ENCODE measurements around the gene MISP. TPM values are rescaled to one million over a fixed set of nuclear protein-coding genes. Genes with fewer than 3 reads are reported as not detected.
A peak's percentile ranks its signal among the peaks of the same experiment; 100 is the strongest.

Gene MISP
- total and polyA plus RNA-seq, 2 of the 13 experiments (the other 11 are each of a cell fraction or from before 2014, with no cell fraction given), result 0.67 to 1.3 TPM

DNA sequence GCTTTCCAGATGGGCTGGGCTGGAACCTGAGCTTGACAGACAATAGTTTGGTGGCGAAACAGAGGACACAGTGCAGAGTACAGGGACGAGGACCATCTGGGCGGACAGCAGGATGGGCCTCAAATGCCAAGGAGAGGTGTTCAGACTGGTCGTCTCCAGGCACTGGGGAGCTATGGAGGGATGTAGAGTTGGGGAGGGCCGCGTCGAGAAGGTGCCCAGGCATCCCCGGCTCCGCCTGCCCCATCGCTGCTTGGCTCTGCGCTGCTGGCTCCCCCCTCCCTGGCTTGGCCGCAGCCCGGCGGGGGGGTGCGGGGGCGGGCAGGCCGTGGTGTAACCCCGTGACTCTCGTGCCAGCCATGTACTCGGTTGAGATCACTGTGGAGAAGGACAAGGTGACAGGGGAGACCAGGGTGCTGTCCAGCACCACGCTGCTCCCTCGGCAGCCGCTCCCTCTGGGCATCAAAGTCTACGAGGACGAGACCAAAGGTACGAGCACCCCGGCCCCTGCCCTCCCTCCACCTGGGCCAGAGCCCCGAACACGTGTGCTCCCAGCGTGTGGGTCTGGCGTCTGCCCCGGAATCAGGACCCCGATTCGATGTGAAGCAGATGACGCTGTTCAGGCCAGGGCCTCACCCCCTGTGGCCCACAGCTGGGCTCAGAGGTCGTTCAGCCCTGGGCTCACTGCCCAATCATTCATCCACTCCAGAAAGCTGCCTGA lies 10.8 kb upstream of the MISP start (continued):
- TF ChIP-seq, protein P1, sequence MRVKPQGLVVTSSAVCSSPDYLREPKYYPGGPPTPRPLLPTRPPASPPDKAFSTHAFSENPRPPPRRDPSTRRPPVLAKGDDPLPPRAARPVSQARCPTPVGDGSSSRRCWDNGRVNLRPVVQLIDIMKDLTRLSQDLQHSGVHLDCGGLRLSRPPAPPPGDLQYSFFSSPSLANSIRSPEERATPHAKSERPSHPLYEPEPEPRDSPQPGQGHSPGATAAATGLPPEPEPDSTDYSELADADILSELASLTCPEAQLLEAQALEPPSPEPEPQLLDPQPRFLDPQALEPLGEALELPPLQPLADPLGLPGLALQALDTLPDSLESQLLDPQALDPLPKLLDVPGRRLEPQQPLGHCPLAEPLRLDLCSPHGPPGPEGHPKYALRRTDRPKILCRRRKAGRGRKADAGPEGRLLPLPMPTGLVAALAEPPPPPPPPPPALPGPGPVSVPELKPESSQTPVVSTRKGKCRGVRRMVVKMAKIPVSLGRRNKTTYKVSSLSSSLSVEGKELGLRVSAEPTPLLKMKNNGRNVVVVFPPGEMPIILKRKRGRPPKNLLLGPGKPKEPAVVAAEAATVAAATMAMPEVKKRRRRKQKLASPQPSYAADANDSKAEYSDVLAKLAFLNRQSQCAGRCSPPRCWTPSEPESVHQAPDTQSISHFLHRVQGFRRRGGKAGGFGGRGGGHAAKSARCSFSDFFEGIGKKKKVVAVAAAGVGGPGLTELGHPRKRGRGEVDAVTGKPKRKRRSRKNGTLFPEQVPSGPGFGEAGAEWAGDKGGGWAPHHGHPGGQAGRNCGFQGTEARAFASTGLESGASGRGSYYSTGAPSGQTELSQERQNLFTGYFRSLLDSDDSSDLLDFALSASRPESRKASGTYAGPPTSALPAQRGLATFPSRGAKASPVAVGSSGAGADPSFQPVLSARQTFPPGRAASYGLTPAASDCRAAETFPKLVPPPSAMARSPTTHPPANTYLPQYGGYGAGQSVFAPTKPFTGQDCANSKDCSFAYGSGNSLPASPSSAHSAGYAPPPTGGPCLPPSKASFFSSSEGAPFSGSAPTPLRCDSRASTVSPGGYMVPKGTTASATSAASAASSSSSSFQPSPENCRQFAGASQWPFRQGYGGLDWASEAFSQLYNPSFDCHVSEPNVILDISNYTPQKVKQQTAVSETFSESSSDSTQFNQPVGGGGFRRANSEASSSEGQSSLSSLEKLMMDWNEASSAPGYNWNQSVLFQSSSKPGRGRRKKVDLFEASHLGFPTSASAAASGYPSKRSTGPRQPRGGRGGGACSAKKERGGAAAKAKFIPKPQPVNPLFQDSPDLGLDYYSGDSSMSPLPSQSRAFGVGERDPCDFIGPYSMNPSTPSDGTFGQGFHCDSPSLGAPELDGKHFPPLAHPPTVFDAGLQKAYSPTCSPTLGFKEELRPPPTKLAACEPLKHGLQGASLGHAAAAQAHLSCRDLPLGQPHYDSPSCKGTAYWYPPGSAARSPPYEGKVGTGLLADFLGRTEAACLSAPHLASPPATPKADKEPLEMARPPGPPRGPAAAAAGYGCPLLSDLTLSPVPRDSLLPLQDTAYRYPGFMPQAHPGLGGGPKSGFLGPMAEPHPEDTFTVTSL (CRISPR knock-in tag; IDR thresholded peaks at IDR 0.05; ENCODE audit: borderline replicate concordance), result peak; percentile 36; the same call in 1 of the 2 replicates
- TF ChIP-seq NPAS2 (CRISPR knock-in tag; IDR thresholded peaks at IDR 0.05; ENCODE audit: borderline replicate concordance) (peak; percentile 95), CREM (IDR thresholded peaks at IDR 0.05) (peak; percentile 33; the same call in 1 of the 2 replicates), CREM (CRISPR knock-in tag; IDR thresholded peaks at IDR 0.05) (no peak), ATAD3A (CRISPR knock-in tag; IDR thresholded peaks at IDR 0.05) (no peak), ZNF773 (CRISPR knock-in tag; IDR thresholded peaks at IDR 0.05; ENCODE audit: borderline replicate concordance) (peak; percentile 85; the same call in 1 of the 2 replicates), ZNF589 (CRISPR knock-in tag; conservative IDR thresholded peaks at IDR 0.05) (peak; percentile 84; the same call in 1 of the 2 replicates), SRY (CRISPR knock-in tag; IDR thresholded peaks at IDR 0.05) (no peak; the same call in none of the 2 replicates), ZNF883 (CRISPR knock-in tag; IDR thresholded peaks at IDR 0.05; ENCODE audit: not compliant biosample characterization) (peak; percentile 95), ZNF121 (CRISPR knock-in tag; IDR thresholded peaks at IDR 0.05) (peak; percentile 42; the same call in 1 of the 2 replicates), KDM5A (IDR thresholded peaks at IDR 0.05; ENCODE audit: borderline replicate concordance, low read length) (no peak), ZNF709 (CRISPR knock-in tag; IDR thresholded peaks at IDR 0.05) (peak; percentile 74)
- TF ChIP-seq, protein P2, sequence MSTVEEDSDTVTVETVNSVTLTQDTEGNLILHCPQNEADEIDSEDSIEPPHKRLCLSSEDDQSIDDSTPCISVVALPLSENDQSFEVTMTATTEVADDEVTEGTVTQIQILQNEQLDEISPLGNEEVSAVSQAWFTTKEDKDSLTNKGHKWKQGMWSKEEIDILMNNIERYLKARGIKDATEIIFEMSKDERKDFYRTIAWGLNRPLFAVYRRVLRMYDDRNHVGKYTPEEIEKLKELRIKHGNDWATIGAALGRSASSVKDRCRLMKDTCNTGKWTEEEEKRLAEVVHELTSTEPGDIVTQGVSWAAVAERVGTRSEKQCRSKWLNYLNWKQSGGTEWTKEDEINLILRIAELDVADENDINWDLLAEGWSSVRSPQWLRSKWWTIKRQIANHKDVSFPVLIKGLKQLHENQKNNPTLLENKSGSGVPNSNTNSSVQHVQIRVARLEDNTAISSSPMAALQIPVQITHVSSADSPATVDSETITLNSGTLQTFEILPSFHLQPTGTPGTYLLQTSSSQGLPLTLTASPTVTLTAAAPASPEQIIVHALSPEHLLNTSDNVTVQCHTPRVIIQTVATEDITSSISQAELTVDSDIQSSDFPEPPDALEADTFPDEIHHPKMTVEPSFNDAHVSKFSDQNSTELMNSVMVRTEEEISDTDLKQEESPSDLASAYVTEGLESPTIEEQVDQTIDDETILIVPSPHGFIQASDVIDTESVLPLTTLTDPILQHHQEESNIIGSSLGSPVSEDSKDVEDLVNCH (CRISPR knock-in tag; IDR thresholded peaks at IDR 0.05), result 0 out of 2 replicates have a peak, but pooled peaks have one; percentile 49
- TF ChIP-seq, protein P3, sequence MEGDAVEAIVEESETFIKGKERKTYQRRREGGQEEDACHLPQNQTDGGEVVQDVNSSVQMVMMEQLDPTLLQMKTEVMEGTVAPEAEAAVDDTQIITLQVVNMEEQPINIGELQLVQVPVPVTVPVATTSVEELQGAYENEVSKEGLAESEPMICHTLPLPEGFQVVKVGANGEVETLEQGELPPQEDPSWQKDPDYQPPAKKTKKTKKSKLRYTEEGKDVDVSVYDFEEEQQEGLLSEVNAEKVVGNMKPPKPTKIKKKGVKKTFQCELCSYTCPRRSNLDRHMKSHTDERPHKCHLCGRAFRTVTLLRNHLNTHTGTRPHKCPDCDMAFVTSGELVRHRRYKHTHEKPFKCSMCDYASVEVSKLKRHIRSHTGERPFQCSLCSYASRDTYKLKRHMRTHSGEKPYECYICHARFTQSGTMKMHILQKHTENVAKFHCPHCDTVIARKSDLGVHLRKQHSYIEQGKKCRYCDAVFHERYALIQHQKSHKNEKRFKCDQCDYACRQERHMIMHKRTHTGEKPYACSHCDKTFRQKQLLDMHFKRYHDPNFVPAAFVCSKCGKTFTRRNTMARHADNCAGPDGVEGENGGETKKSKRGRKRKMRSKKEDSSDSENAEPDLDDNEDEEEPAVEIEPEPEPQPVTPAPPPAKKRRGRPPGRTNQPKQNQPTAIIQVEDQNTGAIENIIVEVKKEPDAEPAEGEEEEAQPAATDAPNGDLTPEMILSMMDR (CRISPR knock-in tag; IDR thresholded peaks at IDR 0.05), result 0 out of 2 replicates have a peak, but pooled peaks have one; percentile 2
- TF ChIP-seq, protein P4, sequence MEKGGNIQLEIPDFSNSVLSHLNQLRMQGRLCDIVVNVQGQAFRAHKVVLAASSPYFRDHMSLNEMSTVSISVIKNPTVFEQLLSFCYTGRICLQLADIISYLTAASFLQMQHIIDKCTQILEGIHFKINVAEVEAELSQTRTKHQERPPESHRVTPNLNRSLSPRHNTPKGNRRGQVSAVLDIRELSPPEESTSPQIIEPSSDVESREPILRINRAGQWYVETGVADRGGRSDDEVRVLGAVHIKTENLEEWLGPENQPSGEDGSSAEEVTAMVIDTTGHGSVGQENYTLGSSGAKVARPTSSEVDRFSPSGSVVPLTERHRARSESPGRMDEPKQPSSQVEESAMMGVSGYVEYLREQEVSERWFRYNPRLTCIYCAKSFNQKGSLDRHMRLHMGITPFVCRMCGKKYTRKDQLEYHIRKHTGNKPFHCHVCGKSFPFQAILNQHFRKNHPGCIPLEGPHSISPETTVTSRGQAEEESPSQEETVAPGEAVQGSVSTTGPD (CRISPR knock-in tag; IDR thresholded peaks at IDR 0.05), result no peak
- TF ChIP-seq, protein P5, sequence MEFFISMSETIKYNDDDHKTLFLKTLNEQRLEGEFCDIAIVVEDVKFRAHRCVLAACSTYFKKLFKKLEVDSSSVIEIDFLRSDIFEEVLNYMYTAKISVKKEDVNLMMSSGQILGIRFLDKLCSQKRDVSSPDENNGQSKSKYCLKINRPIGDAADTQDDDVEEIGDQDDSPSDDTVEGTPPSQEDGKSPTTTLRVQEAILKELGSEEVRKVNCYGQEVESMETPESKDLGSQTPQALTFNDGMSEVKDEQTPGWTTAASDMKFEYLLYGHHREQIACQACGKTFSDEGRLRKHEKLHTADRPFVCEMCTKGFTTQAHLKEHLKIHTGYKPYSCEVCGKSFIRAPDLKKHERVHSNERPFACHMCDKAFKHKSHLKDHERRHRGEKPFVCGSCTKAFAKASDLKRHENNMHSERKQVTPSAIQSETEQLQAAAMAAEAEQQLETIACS (CRISPR knock-in tag; IDR thresholded peaks at IDR 0.05), result no peak

Measured in HepG2 (cell line).